NB4 (cell line): ENCODE data around the gene MEX3D.

Experiments
- DNase-seq: peaks from one replicate; pipeline ENCODE4 v3.0.0; 2010; ENCODE audit warnings: low read depth
- H3K4me3 ChIP-seq: one replicate; pipeline ENCODE4 v1.5.1; 2011; ENCODE audit warnings: mild to moderate bottlenecking, low read depth, low read length, moderate library complexity
- CTCF ChIP-seq: IDR thresholded peaks from one replicate; pipeline ENCODE4 v1.5.1; 2012; ENCODE audit warnings: low read depth, low read length
- MAX ChIP-seq: IDR thresholded peaks from 2 replicates; pipeline ENCODE4 v1.6.1; 2011; ENCODE audit warnings: low read depth, low read length
- MYC ChIP-seq: IDR thresholded peaks from 2 replicates; pipeline ENCODE4 v1.6.1; 2011; ENCODE audit warnings: low read depth, low read length
- POLR2A ChIP-seq: IDR thresholded peaks from 2 replicates; pipeline ENCODE4 v1.6.1; 2011; ENCODE audit warnings: mild to moderate bottlenecking; ENCODE audit not compliant: insufficient read length; ENCODE audit errors: extremely low read depth

Gene MEX3D

GRCh38 chr19:1599460-1599846 lies 31.3 kb upstream of the MEX3D start:
- no peak overlapping the region for H3K4me3 ChIP-seq
- no peak for TF ChIP-seq MAX
- TF ChIP-seq POLR2A: no peak
- TF ChIP-seq CTCF: no peak
- no peak for TF ChIP-seq MYC
- DNase-seq: no peak

GRCh38 chr19:1598777-1599459 lies 30.8 kb upstream of the MEX3D start:
- no peak overlapping the region for H3K4me3 ChIP-seq
- no peak for DNase-seq
- no peak for TF ChIP-seq CTCF
- no peak for TF ChIP-seq MAX
- no peak for TF ChIP-seq MYC
- no peak for TF ChIP-seq POLR2A

- no peak overlapping the region for H3K4me3 ChIP-seq
- no peak for DNase-seq
- TF ChIP-seq MYC: no peak
- TF ChIP-seq MAX: no peak
- TF ChIP-seq CTCF: no peak
- no peak for TF ChIP-seq POLR2A
Observed at GRCh38 chr19:1593501-1593772, 25.3 kb upstream of the MEX3D start.

GRCh38 chr19:1592755-1593500 lies 24.8 kb upstream of the MEX3D start, which contains the start of gene MBD3:
TSS of gene MBD3 (minus strand) at chr19:1592865. CDS start at chr19:1592631, 234 bp downstream.
- peak; percentile 89 for DNase-seq
- 0 out of 2 replicates have a peak, but pooled peaks have one; percentile 14 for TF ChIP-seq MYC
- 0 out of 2 replicates have a peak, but pooled peaks have one; percentile 19 for TF ChIP-seq MAX
- TF ChIP-seq POLR2A: peak; percentile 49
- TF ChIP-seq CTCF: no peak
- peak within 1 kb of the TSS; percentile 92 for H3K4me3 ChIP-seq

- peak; percentile 89 for TF ChIP-seq MAX
- peak; percentile 97 for TF ChIP-seq MYC
- peak; percentile 72 for TF ChIP-seq POLR2A
- no peak for TF ChIP-seq CTCF
- peak overlapping the region; percentile 92 for H3K4me3 ChIP-seq
- DNase-seq: peak; percentile 84
Observed at GRCh38 chr19:1592024-1592754, 24.1 kb upstream of the MEX3D start.
